ENCODE measurements around the gene KLF11.

GRCh38 chr2:10005461-10006235, 37.7 kb upstream of the KLF11 start:
- no peak for TF ChIP-seq EZH2 (IDR thresholded peaks at IDR 0.05)
- no peak for TF ChIP-seq POLR2AphosphoS5 (IDR thresholded peaks at IDR 0.05; ENCODE audit: borderline replicate concordance, low read depth, low read length)
- TF ChIP-seq FOXP2 (optimal IDR thresholded peaks at IDR 0.05; ENCODE audit: control extremely low read depth, extremely low read length, insufficient read depth), result no peak

Data from SK-N-MC (cell line).